ENCODE data around the gene RPRD1A.
"Not testable (repeated sequence)": the region's sequence is repeated elsewhere in the genome, so short reads cannot be mapped to it uniquely, and the experiment has no call there.

The RPRD1A gene

GRCh38 chr18:36024241-36024640 lies 43.1 kb downstream of the RPRD1A start:
- DNase-seq: not testable (repeated sequence)

GRCh38 chr18:36023336-36023735 lies 44.0 kb downstream of the RPRD1A start:
- DNase-seq: no peak

- DNase-seq: no peak
Observed at GRCh38 chr18:36020174-36020711, 47.1 kb downstream of the RPRD1A start.

GRCh38 chr18:36017232-36017631 lies 50.1 kb downstream of the RPRD1A start:
- no peak for DNase-seq

- DNase-seq: no peak
Observed at GRCh38 chr18:36015629-36016028, 51.7 kb downstream of the RPRD1A start.

GRCh38 chr18:36012891-36013290 lies 54.5 kb downstream of the RPRD1A start:
- no peak for DNase-seq

GRCh38 chr18:36009214-36009613 lies 58.1 kb downstream of the RPRD1A start:
- DNase-seq: no peak

GRCh38 chr18:36006997-36007396 lies 60.4 kb downstream of the RPRD1A start:
- no peak for DNase-seq

- DNase-seq: no peak
Observed at GRCh38 chr18:35999925-36000324, 67.4 kb downstream of the RPRD1A start.

- DNase-seq: no peak
Observed at GRCh38 chr18:35998967-35999366, 68.4 kb downstream of the RPRD1A start.

GRCh38 chr18:35993013-35993412 lies 74.3 kb downstream of the RPRD1A start:
- no peak for DNase-seq

- no peak for DNase-seq
Observed at GRCh38 chr18:35991696-35992095, 75.7 kb downstream of the RPRD1A start.

- DNase-seq: no peak
Observed at GRCh38 chr18:35983818-35984217, 83.5 kb downstream of the RPRD1A start.

GRCh38 chr18:35983147-35983546 lies 84.2 kb downstream of the RPRD1A start:
- DNase-seq: no peak

- DNase-seq: no peak
Observed at GRCh38 chr18:35982409-35983114, 84.8 kb downstream of the RPRD1A start.

GRCh38 chr18:35979112-35979511 lies 88.2 kb downstream of the RPRD1A start:
- no peak for DNase-seq

- no peak for DNase-seq
Observed at GRCh38 chr18:35974181-35974580, 93.2 kb downstream of the RPRD1A start.

GRCh38 chr18:35973650-35974049 lies 93.7 kb downstream of the RPRD1A start:
- DNase-seq: no peak

GRCh38 chr18:35972197-35973000 lies 95.0 kb downstream of the RPRD1A start, which contains the start of gene RMP24:
Gene RMP24, plus strand, starts transcription at chr18:35972679.
- DNase-seq: peak; percentile 88

- DNase-seq: no peak
Observed at GRCh38 chr18:35971661-35972196, 95.6 kb downstream of the RPRD1A start.

GRCh38 chr18:35969676-35970075 lies 97.7 kb downstream of the RPRD1A start:
- DNase-seq: no peak

GRCh38 chr18:35968278-35968880 lies 99.0 kb downstream of the RPRD1A start:
- no peak for DNase-seq

GRCh38 chr18:35967866-35968265 lies 99.5 kb downstream of the RPRD1A start:
- not testable (repeated sequence) for DNase-seq

Data from effector CD8-positive, alpha-beta T cell (primary cell).